ENCODE measurements around the gene MAP4K5.

DNA sequence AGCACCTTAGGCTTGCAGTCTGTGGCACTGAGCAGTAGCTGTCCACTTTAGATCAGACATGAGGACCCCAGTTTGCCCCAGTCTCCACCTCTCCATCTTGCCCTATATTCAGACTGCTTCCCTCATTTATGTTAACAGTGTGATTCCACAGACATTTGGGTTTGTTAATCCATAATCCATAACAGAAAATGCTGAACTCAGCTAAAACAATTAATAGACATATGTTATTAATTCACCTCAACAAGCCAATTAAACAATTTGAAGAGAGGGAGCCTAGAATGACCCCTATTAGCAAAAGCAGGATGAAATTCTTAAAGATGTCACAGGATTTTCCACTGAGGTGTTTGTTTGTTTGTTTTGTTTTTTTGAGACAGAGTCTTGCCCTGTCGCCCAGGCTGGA, 144.8 kb downstream of the MAP4K5 start:
- no peak for TF ChIP-seq EP300 (IDR thresholded peaks at IDR 0.05)
- TF ChIP-seq, protein P1, sequence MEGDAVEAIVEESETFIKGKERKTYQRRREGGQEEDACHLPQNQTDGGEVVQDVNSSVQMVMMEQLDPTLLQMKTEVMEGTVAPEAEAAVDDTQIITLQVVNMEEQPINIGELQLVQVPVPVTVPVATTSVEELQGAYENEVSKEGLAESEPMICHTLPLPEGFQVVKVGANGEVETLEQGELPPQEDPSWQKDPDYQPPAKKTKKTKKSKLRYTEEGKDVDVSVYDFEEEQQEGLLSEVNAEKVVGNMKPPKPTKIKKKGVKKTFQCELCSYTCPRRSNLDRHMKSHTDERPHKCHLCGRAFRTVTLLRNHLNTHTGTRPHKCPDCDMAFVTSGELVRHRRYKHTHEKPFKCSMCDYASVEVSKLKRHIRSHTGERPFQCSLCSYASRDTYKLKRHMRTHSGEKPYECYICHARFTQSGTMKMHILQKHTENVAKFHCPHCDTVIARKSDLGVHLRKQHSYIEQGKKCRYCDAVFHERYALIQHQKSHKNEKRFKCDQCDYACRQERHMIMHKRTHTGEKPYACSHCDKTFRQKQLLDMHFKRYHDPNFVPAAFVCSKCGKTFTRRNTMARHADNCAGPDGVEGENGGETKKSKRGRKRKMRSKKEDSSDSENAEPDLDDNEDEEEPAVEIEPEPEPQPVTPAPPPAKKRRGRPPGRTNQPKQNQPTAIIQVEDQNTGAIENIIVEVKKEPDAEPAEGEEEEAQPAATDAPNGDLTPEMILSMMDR (IDR thresholded peaks at IDR 0.05): no peak
- TF ChIP-seq POLR2AphosphoS5 (IDR thresholded peaks at IDR 0.05): no peak
- TF ChIP-seq POLR2A (IDR thresholded peaks at IDR 0.05): no peak
